Activated naive CD4-positive, alpha-beta T cell treated with anti-CD3 and anti-CD28 coated beads, Interleukin-2, amount 50 U/mL, for 16 hours (primary cell): ENCODE measurements around the gene DACT1.
"Not testable (repeated sequence)": the region's sequence is repeated elsewhere in the genome, so short reads cannot be mapped to it uniquely, and the experiment has no call there.

Experiments
- DNase-seq: peaks from one replicate; pipeline ENCODE4 v3.0.0-alpha.2; 2020

Gene DACT1

GRCh38 chr14:58637391-58638230, at the start of gene DACT1:
TSS of gene DACT1 (plus strand) at chr14:58637962. CDS start at chr14:58638203, 241 bp downstream.
- DNase-seq = peak; percentile 71

GRCh38 chr14:58588321-58588720, 49.4 kb upstream of the DACT1 start:
- DNase-seq = not testable (repeated sequence)

- no peak for DNase-seq
Observed at GRCh38 chr14:58593977-58594376, 43.8 kb upstream of the DACT1 start.

GRCh38 chr14:58597041-58597440, 40.7 kb upstream of the DACT1 start:
- DNase-seq = no peak

GRCh38 chr14:58598028-58598803, 39.5 kb upstream of the DACT1 start:
- no peak for DNase-seq

- no peak for DNase-seq
Observed at GRCh38 chr14:58598804-58599525, 38.8 kb upstream of the DACT1 start.

GRCh38 chr14:58599707-58600106, 38.1 kb upstream of the DACT1 start:
- DNase-seq = no peak

GRCh38 chr14:58605465-58605864, 32.3 kb upstream of the DACT1 start:
- DNase-seq = no peak

- no peak for DNase-seq
Observed at GRCh38 chr14:58607131-58607951, 30.4 kb upstream of the DACT1 start.

GRCh38 chr14:58607952-58608317, 29.8 kb upstream of the DACT1 start:
- DNase-seq = no peak

- DNase-seq = no peak
Observed at GRCh38 chr14:58617619-58618018, 20.1 kb upstream of the DACT1 start.

GRCh38 chr14:58620011-58620410, 17.8 kb upstream of the DACT1 start:
- DNase-seq = no peak

GRCh38 chr14:58625438-58625837, 12.3 kb upstream of the DACT1 start:
- DNase-seq = no peak

GRCh38 chr14:58626431-58626831, 11.3 kb upstream of the DACT1 start:
- DNase-seq = no peak

- no peak for DNase-seq
Observed at GRCh38 chr14:58628406-58628805, 9.4 kb upstream of the DACT1 start.

GRCh38 chr14:58629281-58629680, 8.5 kb upstream of the DACT1 start:
- no peak for DNase-seq

- DNase-seq = no peak
Observed at GRCh38 chr14:58631732-58632131, 6.0 kb upstream of the DACT1 start.

- DNase-seq = no peak
Observed at GRCh38 chr14:58633831-58634230, 3.9 kb upstream of the DACT1 start.

- no peak for DNase-seq
Observed at GRCh38 chr14:58634406-58635090, 3.2 kb upstream of the DACT1 start.

GRCh38 chr14:58635091-58635830, 2.5 kb upstream of the DACT1 start:
- no peak for DNase-seq

GRCh38 chr14:58636129-58636528, 1.6 kb upstream of the DACT1 start:
- no peak for DNase-seq
